Stomach (tissue), 4 donors: ENCODE results near the gene NPBWR2.

Experiments used
- EP300 ChIP-seq: sonication (generic); formaldehyde crosslinking; IDR thresholded peaks from one replicate; pipeline ENCODE4 v1.6.1; 2017; ENCODE audit warnings: antibody characterized with exemption
- POLR2A ChIP-seq, 4 donors: fragments of 450-650 bp; IDR thresholded peaks; one replicate each; pipeline ENCODE4 v1.6.1; 2016; ENCODE audit warnings: antibody characterized with exemption in 4 of 4, control low read depth in 2 of 4, mild to moderate bottlenecking in 1 of 4, moderate library complexity in 1 of 4
- POLR2AphosphoS5 ChIP-seq, 3 donors: sonication (generic); formaldehyde crosslinking; IDR thresholded peaks; one replicate each; pipeline ENCODE4 v1.6.1; 2016; ENCODE audit warnings: antibody characterized with exemption in 3 of 3
- TF ChIP-seq, protein P1 (sequence below), 7 experiments: fragments of 450-650 bp in 4 of 7; fragments of 200-600 bp in 3 of 7; sonication (generic) in 3 of 7; IDR thresholded peaks; one replicate each; pipeline ENCODE4 v1.5.1; 2016 to 2019; ENCODE audit warnings: antibody characterized with exemption in 7 of 7, control low read depth in 2 of 7, mild to moderate bottlenecking in 1 of 7

GRCh38 chr20:64069614-64070243 lies 37.6 kb downstream of the NPBWR2 start:
- TF ChIP-seq POLR2AphosphoS5 (IDR thresholded peaks at IDR 0.05) (no peak), POLR2A (IDR thresholded peaks at IDR 0.05) (no peak), EP300 (no peak)
- TF ChIP-seq, protein P1, sequence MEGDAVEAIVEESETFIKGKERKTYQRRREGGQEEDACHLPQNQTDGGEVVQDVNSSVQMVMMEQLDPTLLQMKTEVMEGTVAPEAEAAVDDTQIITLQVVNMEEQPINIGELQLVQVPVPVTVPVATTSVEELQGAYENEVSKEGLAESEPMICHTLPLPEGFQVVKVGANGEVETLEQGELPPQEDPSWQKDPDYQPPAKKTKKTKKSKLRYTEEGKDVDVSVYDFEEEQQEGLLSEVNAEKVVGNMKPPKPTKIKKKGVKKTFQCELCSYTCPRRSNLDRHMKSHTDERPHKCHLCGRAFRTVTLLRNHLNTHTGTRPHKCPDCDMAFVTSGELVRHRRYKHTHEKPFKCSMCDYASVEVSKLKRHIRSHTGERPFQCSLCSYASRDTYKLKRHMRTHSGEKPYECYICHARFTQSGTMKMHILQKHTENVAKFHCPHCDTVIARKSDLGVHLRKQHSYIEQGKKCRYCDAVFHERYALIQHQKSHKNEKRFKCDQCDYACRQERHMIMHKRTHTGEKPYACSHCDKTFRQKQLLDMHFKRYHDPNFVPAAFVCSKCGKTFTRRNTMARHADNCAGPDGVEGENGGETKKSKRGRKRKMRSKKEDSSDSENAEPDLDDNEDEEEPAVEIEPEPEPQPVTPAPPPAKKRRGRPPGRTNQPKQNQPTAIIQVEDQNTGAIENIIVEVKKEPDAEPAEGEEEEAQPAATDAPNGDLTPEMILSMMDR (IDR thresholded peaks at IDR 0.05), result peak in 5 of 7 experiments; percentile 40 to 71 (median 66)
